Kidney (tissue), 14 donors: ENCODE results near the gene ZBTB43. TPM values are rescaled to one million over a fixed set of nuclear protein-coding genes. Genes with fewer than 3 reads are reported as not detected.

Source experiments
- DNase-seq, 5 donors: peaks; one replicate each; pipeline ENCODE4 v3.0.0-alpha.2; 2013 to 2020
- FAIRE-seq: peaks from 2 replicates; lab custom pipeline; 2012; peaks lifted over from hg19 to GRCh38; lab: Jason Lieb, UNC
- H3K27ac ChIP-seq, 2 donors: one replicate each; pipeline ENCODE4 v1.7.0; 2013; ENCODE audit warnings: low read depth in 2 of 2, low read length in 2 of 2, inconsistent platforms in 1 of 2
- H3K27me3 ChIP-seq: one replicate; pipeline ENCODE4 v1.7.1; 2013; ENCODE audit warnings: low read length, inconsistent platforms; ENCODE audit not compliant: control insufficient read depth, insufficient read depth
- H3K36me3 ChIP-seq, 3 donors: one replicate each; pipeline versions ENCODE4 v1.7.0 to v1.7.1; 2013; ENCODE audit warnings: low read length in 3 of 3, control low read depth in 1 of 3, inconsistent platforms in 1 of 3; ENCODE audit not compliant: insufficient read depth in 3 of 3, control insufficient read depth in 2 of 3
- H3K4me1 ChIP-seq, 3 donors: one replicate each; pipeline versions ENCODE4 v1.7.0 to v1.7.1; 2013; ENCODE audit warnings: low read length in 3 of 3, inconsistent platforms in 1 of 3, low read depth in 1 of 3; ENCODE audit not compliant: control insufficient read depth in 2 of 3, insufficient read depth in 2 of 3
- H3K4me3 ChIP-seq, 3 donors: one replicate each; pipeline versions ENCODE4 v1.7.0 to v1.8.1; 2013; ENCODE audit warnings: low read length in 3 of 3, control low read depth in 1 of 3, inconsistent platforms in 1 of 3
- H3K9ac ChIP-seq, 3 donors: one replicate each; pipeline versions ENCODE4 v1.7.0 to v1.7.1; 2013; ENCODE audit warnings: low read length in 3 of 3, control low read depth in 1 of 3, inconsistent platforms in 1 of 3
- H3K9me3 ChIP-seq, 3 donors: one replicate each; pipeline versions ENCODE4 v1.7.0 to v1.7.1; 2013; ENCODE audit warnings: low read length in 3 of 3, control low read depth in 1 of 3, inconsistent platforms in 1 of 3; ENCODE audit not compliant: control insufficient read depth in 2 of 3, insufficient read depth in 1 of 3
- intact Hi-C: fragments of 100-400 bp; cut with DNase I; formaldehyde crosslinking; loops from one replicate; pipeline ENCODE4 v1.11.1; 2022
- polyA plus RNA-seq: library from polyadenylated mRNA; stranded (reverse); fragments of 350-450 nt; fragmentation: Illumina TruSeq; extraction: RNeasy Lipid Tissue Mini Kit (QIAGEN cat#74804); gene quantifications from one replicate; pipeline ENCODE4 v1.2.3, GENCODE V29; 2014; ENCODE audit warnings: low read depth, low replicate concordance; ENCODE audit not compliant: insufficient read depth
- total RNA-seq: library from RNA; stranded (reverse); fragmentation: NEBNext Ultra II Directional; extraction: Animal tissue kit (Norgen Biotek cat#: 25700); gene quantifications from one replicate; pipeline ENCODE4 v1.2.1, GENCODE V29; 2021
- TF ChIP-seq, protein P1 (sequence below): IDR thresholded peaks from 3 replicates; pipeline ENCODE4 v1.5.1; 2012; ENCODE audit warnings: mild to moderate bottlenecking, moderate library complexity, borderline replicate concordance; ENCODE audit not compliant: insufficient read depth; ENCODE audit errors: extremely low read depth
- donor health status: control.
- donor health status: control.
- donor health status: control.
- donor health status: control.
- donor health status: control.
- donor health status: DM: yes; HTN: yes; CAD: no.
- donor health status: Normal renal cell carcinoma (clear cell type).

The ZBTB43 gene
- total and polyA plus RNA-seq, 2 donors from 2014 or later, result 6.6 to 18.8 TPM

DNA sequence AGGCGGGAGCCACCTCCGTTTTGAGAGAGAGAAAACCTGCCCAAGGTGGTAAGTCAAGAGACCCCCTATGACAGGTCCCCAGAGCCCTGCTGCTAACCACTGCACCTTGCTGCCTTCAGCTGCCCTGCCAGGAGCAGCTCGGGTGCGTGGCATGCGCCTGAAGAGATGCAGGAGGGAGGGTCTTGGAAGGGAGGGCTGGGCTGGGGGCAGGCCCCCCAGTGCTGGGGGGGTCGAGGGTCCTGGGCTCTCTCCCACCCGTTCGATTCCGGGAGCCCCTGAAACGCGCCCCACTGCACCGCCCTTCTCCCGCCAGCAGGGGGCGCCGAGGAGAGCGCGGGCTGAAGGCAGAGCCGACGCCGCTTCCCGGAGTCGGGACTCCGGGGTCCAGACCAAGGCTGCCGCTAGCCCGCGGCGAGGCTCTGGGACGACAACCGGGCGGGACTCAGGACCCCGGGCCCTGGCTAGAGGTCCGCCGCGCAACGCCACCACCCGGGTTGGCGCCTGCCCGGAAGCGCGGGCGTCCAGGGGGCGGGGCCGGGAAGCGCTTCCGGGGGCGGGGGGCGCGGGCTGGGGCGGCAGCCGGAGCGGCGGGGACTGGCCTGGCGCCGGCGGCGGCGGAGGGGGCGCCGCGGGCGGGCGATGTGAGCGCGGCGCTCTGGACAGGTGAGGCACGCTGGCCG, 55.4 kb downstream of the ZBTB43 start, which contains the start of gene ZBTB34:
TSS of gene ZBTB34 (plus strand) at position 563 of the 680 bp plus-strand sequence. CDS start 18,761 bp downstream, outside the sequence.
- peak within 1 kb of the TSS; percentile 70 to 83 (median 83) for H3K4me3 ChIP-seq
- H3K27me3 ChIP-seq, result no peaks in the 10 kb centered on the region
- peak within 1 kb of the TSS; percentile 48 to 80 (median 63) for H3K9ac ChIP-seq
- intact Hi-C loops, result no loop called here
- DNase-seq (peak; percentile 72 to 91 (median 82)), FAIRE-seq (no peak)
- TF ChIP-seq, protein P1, sequence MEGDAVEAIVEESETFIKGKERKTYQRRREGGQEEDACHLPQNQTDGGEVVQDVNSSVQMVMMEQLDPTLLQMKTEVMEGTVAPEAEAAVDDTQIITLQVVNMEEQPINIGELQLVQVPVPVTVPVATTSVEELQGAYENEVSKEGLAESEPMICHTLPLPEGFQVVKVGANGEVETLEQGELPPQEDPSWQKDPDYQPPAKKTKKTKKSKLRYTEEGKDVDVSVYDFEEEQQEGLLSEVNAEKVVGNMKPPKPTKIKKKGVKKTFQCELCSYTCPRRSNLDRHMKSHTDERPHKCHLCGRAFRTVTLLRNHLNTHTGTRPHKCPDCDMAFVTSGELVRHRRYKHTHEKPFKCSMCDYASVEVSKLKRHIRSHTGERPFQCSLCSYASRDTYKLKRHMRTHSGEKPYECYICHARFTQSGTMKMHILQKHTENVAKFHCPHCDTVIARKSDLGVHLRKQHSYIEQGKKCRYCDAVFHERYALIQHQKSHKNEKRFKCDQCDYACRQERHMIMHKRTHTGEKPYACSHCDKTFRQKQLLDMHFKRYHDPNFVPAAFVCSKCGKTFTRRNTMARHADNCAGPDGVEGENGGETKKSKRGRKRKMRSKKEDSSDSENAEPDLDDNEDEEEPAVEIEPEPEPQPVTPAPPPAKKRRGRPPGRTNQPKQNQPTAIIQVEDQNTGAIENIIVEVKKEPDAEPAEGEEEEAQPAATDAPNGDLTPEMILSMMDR, result peak; percentile 94
- H3K4me1 ChIP-seq, result peaks cover 0 to 16% (median 4%) of the 10 kb centered on the region in 3 donors
- no peaks in the 10 kb centered on the region for H3K36me3 ChIP-seq
- H3K27ac ChIP-seq, result peak within 1 kb of the TSS; percentile 88 to 90
- no peaks in the 10 kb centered on the region for H3K9me3 ChIP-seq

DNA sequence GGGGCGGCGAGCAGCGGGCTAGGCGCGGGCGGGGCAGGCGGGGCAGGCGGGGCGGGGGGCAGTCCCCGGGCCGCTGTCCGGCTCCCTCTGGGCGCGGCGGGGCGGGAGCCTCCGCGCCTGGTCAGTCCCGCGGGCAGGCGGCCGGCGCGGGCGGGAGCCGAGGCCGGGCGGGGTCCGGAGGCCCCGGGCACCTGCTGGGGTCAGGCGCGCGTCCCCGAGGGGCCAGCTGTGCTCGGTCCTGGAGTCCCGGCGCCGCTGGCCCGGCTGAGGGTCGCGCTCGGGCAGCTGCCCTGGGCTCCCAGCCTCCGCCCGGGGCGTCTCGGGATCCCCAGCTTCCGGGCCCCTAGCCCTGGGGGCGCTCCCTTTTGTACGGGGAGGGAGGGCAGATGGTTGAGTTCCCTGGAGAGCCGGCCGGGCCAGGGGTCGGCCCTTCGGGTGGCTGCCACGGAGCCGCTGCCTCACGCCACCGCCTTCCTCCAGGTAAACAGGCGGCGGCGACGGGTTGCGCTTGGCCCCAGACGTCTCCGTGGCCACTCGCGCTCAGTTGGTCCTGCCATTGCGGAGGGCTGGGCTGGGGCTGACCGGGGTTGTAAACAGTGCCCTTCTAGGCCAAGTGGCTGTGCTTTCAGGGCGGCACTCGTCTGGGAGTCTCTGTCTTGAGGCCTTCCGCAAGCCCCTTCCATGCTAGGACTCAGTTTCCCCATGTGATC, 56.1 kb downstream of the ZBTB43 start:
- H3K9me3 ChIP-seq, result no peaks in the 10 kb centered on the region
- TF ChIP-seq, protein P1, result no peak
- H3K27ac ChIP-seq, result peak overlapping the region; percentile 70 to 76
- intact Hi-C loops, result no loop called here
- H3K27me3 ChIP-seq, result no peaks in the 10 kb centered on the region
- FAIRE-seq, result no peak
- DNase-seq, result peak in 3 of 5 donors; percentile 57 to 82 (median 66)
- H3K36me3 ChIP-seq, result no peaks in the 10 kb centered on the region
- peak overlapping the region; percentile 48 to 80 (median 63) for H3K9ac ChIP-seq
- H3K4me3 ChIP-seq, result peak overlapping the region; percentile 70 to 83 (median 83)
- H3K4me1 ChIP-seq, result peaks cover 0 to 16% (median 4%) of the 10 kb centered on the region in 3 donors

GRCh38 chr9:126861707-126862103, 56.9 kb downstream of the ZBTB43 start:
- H3K4me1 ChIP-seq, result peaks cover 0 to 16% (median 4%) of the 10 kb centered on the region in 3 donors
- H3K4me3 ChIP-seq, result peak overlapping the region; percentile 70 to 83 (median 83)
- no peaks in the 10 kb centered on the region for H3K27me3 ChIP-seq
- H3K36me3 ChIP-seq, result peaks cover 0 to 5% (median 4%) of the 10 kb centered on the region in 3 donors
- intact Hi-C loops, result no loop called here
- DNase-seq, result peak in 2 of 5 donors; percentile 37 to 65
- no peak overlapping the region for H3K27ac ChIP-seq
- H3K9ac ChIP-seq, result peak overlapping the region; percentile 48 to 80 (median 63)
- no peak for FAIRE-seq
- TF ChIP-seq, protein P1, result no peak
- H3K9me3 ChIP-seq, result no peaks in the 10 kb centered on the region
